Measurements from ENCODE around the gene SUPT20HL1.
"Not testable (repeated sequence)": the region's sequence is repeated elsewhere in the genome, so short reads cannot be mapped to it uniquely, and the experiment has no call there.

Gene SUPT20HL1

GRCh38 chrX:24360272-24360671 lies at the start of gene SUPT20HL1:
Gene SUPT20HL1 (plus strand): TSS chrX:24360639. CDS start chrX:24362761, 2,122 bp downstream.
- H3K36me3 ChIP-seq (ENCODE audit: insufficient read depth, low read length): no peaks in the 10 kb centered on the region
- H2AFZ ChIP-seq (ENCODE audit: low read depth, low read length): no peak within 1 kb of the TSS
- no peak within 1 kb of the TSS for H3K4me3 ChIP-seq (ENCODE audit: low read length)
- H3K4me1 ChIP-seq (ENCODE audit: insufficient read depth, low read length): no peaks in the 10 kb centered on the region
- no peaks in the 10 kb centered on the region for H3K27me3 ChIP-seq (ENCODE audit: insufficient read depth, low read length)
- H3K9me3 ChIP-seq (ENCODE audit: low read length): no peaks in the 10 kb centered on the region

- not testable (repeated sequence) for H3K9me3 ChIP-seq (ENCODE audit: low read length); H3K36me3 ChIP-seq (ENCODE audit: insufficient read depth, low read length); H2AFZ ChIP-seq (ENCODE audit: low read depth, low read length); H3K4me1 ChIP-seq (ENCODE audit: insufficient read depth, low read length); H3K4me3 ChIP-seq (ENCODE audit: low read length); H3K27me3 ChIP-seq (ENCODE audit: insufficient read depth, low read length)
Observed at GRCh38 chrX:24310916-24311315, 49.5 kb upstream of the SUPT20HL1 start.

GRCh38 chrX:24311507-24312248 lies 48.8 kb upstream of the SUPT20HL1 start:
- H3K27me3 ChIP-seq (ENCODE audit: insufficient read depth, low read length); H3K4me1 ChIP-seq (ENCODE audit: insufficient read depth, low read length); H3K9me3 ChIP-seq (ENCODE audit: low read length); H3K36me3 ChIP-seq (ENCODE audit: insufficient read depth, low read length); H2AFZ ChIP-seq (ENCODE audit: low read depth, low read length); H3K4me3 ChIP-seq (ENCODE audit: low read length): not testable (repeated sequence)

DNA sequence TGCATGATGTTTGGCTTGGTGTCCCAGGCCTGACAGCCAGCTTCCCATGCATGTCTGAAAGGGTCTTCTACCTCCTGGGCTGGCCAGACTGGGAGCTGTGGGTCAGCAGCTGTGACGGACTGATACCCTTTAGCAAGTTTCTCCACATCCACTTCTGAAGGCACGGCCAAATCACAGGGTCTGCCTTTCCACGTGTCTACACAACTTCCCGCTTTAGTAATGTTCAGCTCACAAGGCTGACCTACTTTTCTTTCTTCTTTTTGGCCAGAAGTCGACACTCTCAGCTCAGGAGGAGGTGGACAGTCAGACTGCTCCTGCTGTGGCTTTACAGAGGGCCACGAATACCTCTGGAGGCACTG lies 48.2 kb upstream of the SUPT20HL1 start:
- H3K9me3 ChIP-seq (ENCODE audit: low read length); H2AFZ ChIP-seq (ENCODE audit: low read depth, low read length); H3K36me3 ChIP-seq (ENCODE audit: insufficient read depth, low read length); H3K4me1 ChIP-seq (ENCODE audit: insufficient read depth, low read length); H3K27me3 ChIP-seq (ENCODE audit: insufficient read depth, low read length); H3K4me3 ChIP-seq (ENCODE audit: low read length): not testable (repeated sequence)

- H3K9me3 ChIP-seq (ENCODE audit: low read length): no peaks in the 10 kb centered on the region
- H3K27me3 ChIP-seq (ENCODE audit: insufficient read depth, low read length): peaks cover 15% of the 10 kb centered on the region
- H2AFZ ChIP-seq (ENCODE audit: low read depth, low read length): no peak within 1 kb of the TSS
- H3K4me1 ChIP-seq (ENCODE audit: insufficient read depth, low read length): no peaks in the 10 kb centered on the region
- no peak within 1 kb of the TSS for H3K4me3 ChIP-seq (ENCODE audit: low read length)
- no peaks in the 10 kb centered on the region for H3K36me3 ChIP-seq (ENCODE audit: insufficient read depth, low read length)
Observed at GRCh38 chrX:24314019-24314635, 46.3 kb upstream of the SUPT20HL1 start, which contains the start of gene SUPT20HL2. Gene SUPT20HL2 (minus strand): TSS chrX:24314069. CDS start chrX:24313315, 754 bp downstream.

- peaks cover 15% of the 10 kb centered on the region for H3K27me3 ChIP-seq (ENCODE audit: insufficient read depth, low read length)
- H3K4me1 ChIP-seq (ENCODE audit: insufficient read depth, low read length): no peaks in the 10 kb centered on the region
- no peaks in the 10 kb centered on the region for H3K36me3 ChIP-seq (ENCODE audit: insufficient read depth, low read length)
- H3K9me3 ChIP-seq (ENCODE audit: low read length): no peaks in the 10 kb centered on the region
- no peak overlapping the region for H3K4me3 ChIP-seq (ENCODE audit: low read length)
- H2AFZ ChIP-seq (ENCODE audit: low read depth, low read length): no peak overlapping the region
Observed at GRCh38 chrX:24316111-24316510, 44.3 kb upstream of the SUPT20HL1 start.

DNA sequence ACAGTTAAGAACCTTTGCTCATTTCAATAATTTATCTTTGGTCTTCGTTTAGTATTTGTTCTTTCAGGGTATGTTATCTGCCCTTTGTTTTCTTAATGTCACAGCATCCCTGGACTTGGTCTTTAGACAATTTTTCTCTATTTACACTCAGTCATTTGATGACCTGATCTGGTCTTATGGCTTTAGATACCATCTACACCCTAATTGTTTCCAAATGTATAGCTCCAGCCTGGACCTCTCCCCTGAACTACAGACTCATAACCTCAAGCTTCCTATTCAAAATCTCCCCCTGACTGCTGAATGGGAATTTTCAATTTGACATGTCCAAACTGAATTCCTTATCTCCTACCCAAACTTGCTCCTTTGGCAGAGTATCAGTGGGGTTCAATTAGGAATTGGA lies 42.9 kb upstream of the SUPT20HL1 start:
- Histone ChIP-seq H3K27me3 (ENCODE audit: insufficient read depth, low read length) (peaks cover 15% of the 10 kb centered on the region), H3K9me3 (ENCODE audit: low read length) (no peaks in the 10 kb centered on the region), H3K4me3 (ENCODE audit: low read length) (no peak overlapping the region), H3K36me3 (ENCODE audit: insufficient read depth, low read length) (no peaks in the 10 kb centered on the region), H2AFZ (ENCODE audit: low read depth, low read length) (no peak overlapping the region), H3K4me1 (ENCODE audit: insufficient read depth, low read length) (no peaks in the 10 kb centered on the region)

GRCh38 chrX:24321741-24322395 lies 38.6 kb upstream of the SUPT20HL1 start:
- Histone ChIP-seq H3K4me1 (ENCODE audit: insufficient read depth, low read length) (no peaks in the 10 kb centered on the region), H3K27me3 (ENCODE audit: insufficient read depth, low read length) (peaks cover 8% of the 10 kb centered on the region), H2AFZ (ENCODE audit: low read depth, low read length) (no peak overlapping the region), H3K36me3 (ENCODE audit: insufficient read depth, low read length) (no peaks in the 10 kb centered on the region), H3K4me3 (ENCODE audit: low read length) (no peak overlapping the region), H3K9me3 (ENCODE audit: low read length) (no peaks in the 10 kb centered on the region)

GRCh38 chrX:24325231-24325630 lies 35.2 kb upstream of the SUPT20HL1 start:
- H3K36me3 ChIP-seq (ENCODE audit: insufficient read depth, low read length): no peaks in the 10 kb centered on the region
- H2AFZ ChIP-seq (ENCODE audit: low read depth, low read length): no peak overlapping the region
- H3K9me3 ChIP-seq (ENCODE audit: low read length): no peaks in the 10 kb centered on the region
- H3K27me3 ChIP-seq (ENCODE audit: insufficient read depth, low read length): no peaks in the 10 kb centered on the region
- no peak overlapping the region for H3K4me3 ChIP-seq (ENCODE audit: low read length)
- H3K4me1 ChIP-seq (ENCODE audit: insufficient read depth, low read length): no peaks in the 10 kb centered on the region

GRCh38 chrX:24332878-24333277 lies 27.6 kb upstream of the SUPT20HL1 start:
- Histone ChIP-seq H3K4me1 (ENCODE audit: insufficient read depth, low read length) (no peaks in the 10 kb centered on the region), H3K27me3 (ENCODE audit: insufficient read depth, low read length) (no peaks in the 10 kb centered on the region), H3K4me3 (ENCODE audit: low read length) (no peak overlapping the region), H2AFZ (ENCODE audit: low read depth, low read length) (no peak overlapping the region), H3K9me3 (ENCODE audit: low read length) (no peaks in the 10 kb centered on the region), H3K36me3 (ENCODE audit: insufficient read depth, low read length) (no peaks in the 10 kb centered on the region)

- Histone ChIP-seq H3K36me3 (ENCODE audit: insufficient read depth, low read length) (no peaks in the 10 kb centered on the region), H3K9me3 (ENCODE audit: low read length) (no peaks in the 10 kb centered on the region), H3K4me3 (ENCODE audit: low read length) (no peak overlapping the region), H3K27me3 (ENCODE audit: insufficient read depth, low read length) (no peaks in the 10 kb centered on the region), H3K4me1 (ENCODE audit: insufficient read depth, low read length) (no peaks in the 10 kb centered on the region), H2AFZ (ENCODE audit: low read depth, low read length) (no peak overlapping the region)
Observed at GRCh38 chrX:24333371-24333770, 27.1 kb upstream of the SUPT20HL1 start.

- Histone ChIP-seq H3K4me3 (ENCODE audit: low read length) (no peak overlapping the region), H3K4me1 (ENCODE audit: insufficient read depth, low read length) (no peaks in the 10 kb centered on the region), H3K36me3 (ENCODE audit: insufficient read depth, low read length) (no peaks in the 10 kb centered on the region), H2AFZ (ENCODE audit: low read depth, low read length) (no peak overlapping the region), H3K27me3 (ENCODE audit: insufficient read depth, low read length) (no peaks in the 10 kb centered on the region), H3K9me3 (ENCODE audit: low read length) (no peaks in the 10 kb centered on the region)
Observed at GRCh38 chrX:24334461-24334860, 26.0 kb upstream of the SUPT20HL1 start.

GRCh38 chrX:24335871-24336270 lies 24.6 kb upstream of the SUPT20HL1 start:
- H3K4me3 ChIP-seq (ENCODE audit: low read length): no peak overlapping the region
- H3K27me3 ChIP-seq (ENCODE audit: insufficient read depth, low read length): no peaks in the 10 kb centered on the region
- no peaks in the 10 kb centered on the region for H3K9me3 ChIP-seq (ENCODE audit: low read length)
- no peaks in the 10 kb centered on the region for H3K36me3 ChIP-seq (ENCODE audit: insufficient read depth, low read length)
- no peak overlapping the region for H2AFZ ChIP-seq (ENCODE audit: low read depth, low read length)
- H3K4me1 ChIP-seq (ENCODE audit: insufficient read depth, low read length): no peaks in the 10 kb centered on the region
